HG02623 (cell line): ENCODE results near the gene ZFAND2B.
"Not testable (repeated sequence)": the region's sequence is repeated elsewhere in the genome, so short reads cannot be mapped to it uniquely, and the experiment has no call there.

Experiments used
- ATAC-seq: cut with Tn5 transposase; IDR thresholded peaks from one replicate; pipeline ENCODE4 v1.9.1; 2021; ENCODE audit warnings: moderate library complexity; ENCODE audit not compliant: unreplicated experiment

ZFAND2B gene

GRCh38 chr2:219175928-219176817 lies 30.4 kb upstream of the ZFAND2B start:
- peak; percentile 18 for ATAC-seq

GRCh38 chr2:219176818-219177551 lies 29.6 kb upstream of the ZFAND2B start, which contains the start of gene CNPPD1:
TSS of gene CNPPD1 (minus strand) at chr2:219176925. CDS start at chr2:219176828, 97 bp downstream.
- ATAC-seq, result peak; percentile 63

GRCh38 chr2:219177552-219178376 lies 28.8 kb upstream of the ZFAND2B start, which contains the start of gene RETREG2:
TSS of gene RETREG2 (plus strand) at chr2:219178275. CDS start at chr2:219178353, 78 bp downstream.
- peak; percentile 36 for ATAC-seq

GRCh38 chr2:219178377-219179175 lies 28.0 kb upstream of the ZFAND2B start:
- peak; percentile 9 for ATAC-seq

- ATAC-seq, result no peak
Measured at GRCh38 chr2:219179601-219180465, 26.7 kb upstream of the ZFAND2B start.

- no peak for ATAC-seq
Measured at GRCh38 chr2:219180961-219181360, 25.6 kb upstream of the ZFAND2B start.

- ATAC-seq, result no peak
Measured at GRCh38 chr2:219181531-219181930, 25.1 kb upstream of the ZFAND2B start.

- no peak for ATAC-seq
Measured at GRCh38 chr2:219182331-219183150, 24.0 kb upstream of the ZFAND2B start.

GRCh38 chr2:219183151-219183772 lies 23.3 kb upstream of the ZFAND2B start:
- no peak for ATAC-seq

- ATAC-seq, result no peak
Measured at GRCh38 chr2:219184121-219184520, 22.5 kb upstream of the ZFAND2B start.

- no peak for ATAC-seq
Measured at GRCh38 chr2:219186754-219187456, 19.7 kb upstream of the ZFAND2B start.

GRCh38 chr2:219197388-219197787 lies 9.2 kb upstream of the ZFAND2B start:
- no peak for ATAC-seq

- ATAC-seq, result no peak
Measured at GRCh38 chr2:219198974-219199373, 7.6 kb upstream of the ZFAND2B start.

- ATAC-seq, result no peak
Measured at GRCh38 chr2:219199470-219200211, 6.9 kb upstream of the ZFAND2B start.

- ATAC-seq, result not testable (repeated sequence)
Measured at GRCh38 chr2:219200502-219201326, 5.9 kb upstream of the ZFAND2B start.

GRCh38 chr2:219201331-219201730 lies 5.3 kb upstream of the ZFAND2B start:
- not testable (repeated sequence) for ATAC-seq
